Nephron (organoid): ENCODE results near the gene OR8G5.

ENCODE experiments used
- H3K27ac Mint-ChIP-seq, 3 experiments: 2 replicates each; pipeline ENCODE4 v1.8.0; 2020; ENCODE audit warnings: mixed read lengths in 3 of 3, mild to moderate bottlenecking in 2 of 3, moderate library complexity in 1 of 3
- H3K27me3 Mint-ChIP-seq: 2 replicates; pipeline ENCODE4 v1.8.0; 2021; ENCODE audit warnings: low read depth, mild to moderate bottlenecking, moderate library complexity, mixed read lengths
- H3K36me3 Mint-ChIP-seq: 2 replicates; pipeline ENCODE4 v1.8.0; 2020; ENCODE audit warnings: low read depth, mixed read lengths
- H3K4me1 Mint-ChIP-seq: 2 replicates; pipeline ENCODE4 v1.8.0; 2020; ENCODE audit warnings: mixed read lengths
- H3K4me3 Mint-ChIP-seq, 3 experiments: 2 replicates each; pipeline ENCODE4 v1.8.0; 2020; ENCODE audit warnings: mild to moderate bottlenecking in 3 of 3, mixed read lengths in 3 of 3, moderate library complexity in 2 of 3
- H3K9me3 Mint-ChIP-seq: 2 replicates; pipeline ENCODE4 v1.8.0; 2020; ENCODE audit warnings: mixed read lengths
- CTCF ChIP-seq, 3 experiments: fragments of 200-600 bp; sonication (generic); IDR thresholded peaks; one replicate each; pipeline ENCODE4 v1.5.0; 2021; ENCODE audit warnings: antibody characterized with exemption in 3 of 3; ENCODE audit not compliant: unreplicated experiment in 3 of 3

The OR8G5 gene

GRCh38 chr11:124311670-124312069, 55.5 kb downstream of the OR8G5 start:
- no peak for TF ChIP-seq CTCF (IDR thresholded peaks at IDR 0.05; ENCODE audit: unreplicated experiment in 3 of 3)
- Mint-ChIP-seq H3K4me1 (no peaks in the 10 kb centered on the region), H3K27me3 (peaks cover 12% of the 10 kb centered on the region), H3K4me3 (no peak overlapping the region), H3K36me3 (no peaks in the 10 kb centered on the region), H3K9me3 (no peaks in the 10 kb centered on the region), H3K27ac (no peak overlapping the region)

GRCh38 chr11:124313131-124313530, 57.0 kb downstream of the OR8G5 start:
- Mint-ChIP-seq H3K4me3 (no peak overlapping the region), H3K27ac (no peak overlapping the region), H3K27me3 (peaks cover 17% of the 10 kb centered on the region), H3K9me3 (no peaks in the 10 kb centered on the region), H3K36me3 (no peaks in the 10 kb centered on the region), H3K4me1 (no peaks in the 10 kb centered on the region)
- no peak for TF ChIP-seq CTCF (IDR thresholded peaks at IDR 0.05; ENCODE audit: unreplicated experiment in 3 of 3)

- Mint-ChIP-seq H3K4me1 (no peaks in the 10 kb centered on the region), H3K36me3 (no peaks in the 10 kb centered on the region), H3K27me3 (peaks cover 17% of the 10 kb centered on the region), H3K4me3 (no peak within 1 kb of the TSS), H3K9me3 (no peaks in the 10 kb centered on the region), H3K27ac (no peak within 1 kb of the TSS)
- TF ChIP-seq CTCF (IDR thresholded peaks at IDR 0.05; ENCODE audit: unreplicated experiment in 3 of 3), result no peak
These were observed 57.7 kb downstream of the OR8G5 start, which contains the start of gene OR8D1 for GRCh38 chr11:124313849-124314248. OR8D1 (minus strand) TSS chr11:124313949; CDS start chr11:124310766, 3,183 bp downstream.

GRCh38 chr11:124315052-124315451, 58.9 kb downstream of the OR8G5 start:
- H3K36me3 Mint-ChIP-seq, result no peaks in the 10 kb centered on the region
- H3K27me3 Mint-ChIP-seq, result peaks cover 13% of the 10 kb centered on the region

More at GRCh38 chr11:124315052-124315451, 58.9 kb downstream of the OR8G5 start:
- TF ChIP-seq CTCF (IDR thresholded peaks at IDR 0.05; ENCODE audit: unreplicated experiment in 3 of 3), result no peak
- no peaks in the 10 kb centered on the region for H3K9me3 Mint-ChIP-seq
- no peaks in the 10 kb centered on the region for H3K4me1 Mint-ChIP-seq
- H3K27ac Mint-ChIP-seq, result no peak overlapping the region
- no peak overlapping the region for H3K4me3 Mint-ChIP-seq
